Ovary (tissue), 9 donors: ENCODE results near the gene HSPA12B. TPM values are rescaled to one million over a fixed set of nuclear protein-coding genes. Genes with fewer than 3 reads are reported as not detected.

Source experiments
- DNase-seq, 5 donors: peaks; one replicate each; pipeline ENCODE4 v3.0.0-alpha.2; 2019 to 2020
- H3K27ac ChIP-seq, 2 donors: fragments of 200-600 bp; one replicate each; pipeline versions ENCODE4 v1.5.1 to v1.8.0; 2019 to 2022
- H3K27me3 ChIP-seq: fragments of 200-600 bp; one replicate; pipeline ENCODE4 v1.8.0; 2022
- H3K36me3 ChIP-seq: fragments of 200-600 bp; sonication (generic); one replicate; pipeline ENCODE4 v1.5.1; 2019
- H3K4me1 ChIP-seq: one replicate; pipeline ENCODE4 v1.8.1; 2013; ENCODE audit warnings: mild to moderate bottlenecking, moderate library complexity; ENCODE audit not compliant: insufficient read depth
- H3K4me3 ChIP-seq: fragments of 200-600 bp; sonication (generic); one replicate; pipeline ENCODE4 v1.5.1; 2017
- H3K9me3 ChIP-seq, 2 donors: fragments of 200-600 bp in 1 of 2; sonication (generic) in 1 of 2; one replicate each; pipeline versions ENCODE4 v1.5.1 to v1.8.1; 2013 to 2019; ENCODE audit warnings: mild to moderate bottlenecking in 1 of 2, moderate library complexity in 1 of 2
- CTCF ChIP-seq, 3 donors: fragments of 450-650 bp in 2 of 3; fragments of 200-600 bp in 1 of 3; IDR thresholded peaks; one replicate each; pipeline versions ENCODE4 v1.5.1 to v1.8.0; 2016 to 2022; ENCODE audit warnings: antibody characterized with exemption in 3 of 3, mild to moderate bottlenecking in 1 of 3
- EP300 ChIP-seq: sonication (generic); formaldehyde crosslinking; IDR thresholded peaks from one replicate; pipeline ENCODE4 v1.6.1; 2017; ENCODE audit warnings: antibody characterized with exemption
- POLR2A ChIP-seq: fragments of 450-650 bp; IDR thresholded peaks from one replicate; pipeline ENCODE4 v1.6.1; 2017; ENCODE audit warnings: antibody characterized with exemption, mild to moderate bottlenecking, moderate library complexity
- WGBS, 3 donors: extraction: QIAGEN DNeasy Blood & Tissue Kit in 1 of 3; methylation state at CpG; one replicate each; pipeline versions ENCODE4 v1.1.5 to v1.1.7; 2013 to 2017; 5-methylcytosine and 5-hydroxymethylcytosine counted together
- intact Hi-C, 4 donors: fragments of 100-400 bp; cut with DNase I; formaldehyde crosslinking; loops; one replicate each; pipeline versions ENCODE4 v1.11.0 to v1.15.1; 2022 to 2023
- polyA plus RNA-seq, 2 donors: library from polyadenylated mRNA; stranded (reverse); fragments of 200-250 nt in 1 of 2; fragments of 350-450 nt in 1 of 2; fragmentation: Illumina TruSeq in 1 of 2; extraction: RNeasy Lipid Tissue Mini Kit (QIAGEN cat#74804) in 1 of 2; gene quantifications; one replicate each; pipeline ENCODE4 v1.2.3, GENCODE V29; 2013 to 2014
- total RNA-seq, 7 donors: library from RNA; depleted of rRNA in 2 of 7; stranded (reverse); fragments of >200 nt in 2 of 7; fragmentation: NEBNext Ultra II Directional in 3 of 7; extraction: Animal tissue kit (Norgen Biotek cat#: 25700) in 3 of 7; gene quantifications; one replicate each; pipeline versions ENCODE4 v1.1.0 to v1.2.4, GENCODE V29; 2016 to 2023
- donor health status: DM: no; HTN: no; CAD: no; lungs with moderate emphysema.
- donor health status: DM: no; HTN: no; CAD: no.
- donor health status: Bipolar disorder and iron deficiency.
- donor health status: DM: yes; HTN: yes; CAD: no.
- donor health status: DM: no; HTN: no; CAD: no.
- donor health status: DM: yes; HTN: yes; CAD: no.

Gene HSPA12B
- total and polyA plus RNA-seq, 9 donors: 4.6 to 22.8 (median 7.4) TPM

GRCh38 chr20:3784216-3784853 is 51.9 kb downstream of the HSPA12B start:
- WGBS, 3 donors: 59 to 67% (median 67%) methylated on average over 13 to 17 of the region's 17 CpGs
- intact Hi-C loops: loop anchor here in 1 of 4 donors (2.0 kb wide), 1 partner anchor 34 kb away; no protein-coding TSS in a partner anchor
- no peak for DNase-seq
- Histone ChIP-seq H3K36me3 (no peaks in the 10 kb centered on the region), H3K4me3 (peak overlapping the region; percentile 6), H3K27ac (no peak overlapping the region), H3K9me3 (no peaks in the 10 kb centered on the region), H3K27me3 (no peaks in the 10 kb centered on the region), H3K4me1 (peaks cover 16% of the 10 kb centered on the region)
- no peak for TF ChIP-seq POLR2A
- TF ChIP-seq CTCF (IDR thresholded peaks at IDR 0.05): no peak
- TF ChIP-seq EP300: no peak

- intact Hi-C loops: loop anchor here in 2 of 4 donors (2.0 to 5.0 kb wide), 2 partner anchors 34 to 72 kb away; no protein-coding TSS in a partner anchor
- H3K27me3 ChIP-seq: no peaks in the 10 kb centered on the region
- DNase-seq: no peak
- H3K9me3 ChIP-seq: no peaks in the 10 kb centered on the region
- peaks cover 16% of the 10 kb centered on the region for H3K4me1 ChIP-seq
- H3K27ac ChIP-seq: no peak overlapping the region
- 53 to 72% (median 70%) methylated on average over 6 of the region's 6 CpGs for WGBS, 3 donors
- TF ChIP-seq POLR2A (no peak), EP300 (no peak), CTCF (IDR thresholded peaks at IDR 0.05) (no peak)
- peak overlapping the region; percentile 6 for H3K4me3 ChIP-seq
- no peaks in the 10 kb centered on the region for H3K36me3 ChIP-seq
Observed at GRCh38 chr20:3784863-3785239, 52.4 kb downstream of the HSPA12B start.

GRCh38 chr20:3785240-3786125 is 53.0 kb downstream of the HSPA12B start:
- TF ChIP-seq POLR2A: no peak
- TF ChIP-seq CTCF (IDR thresholded peaks at IDR 0.05): no peak
- no peak for TF ChIP-seq EP300
- Histone ChIP-seq H3K4me3 (peak overlapping the region; percentile 69), H3K27ac (peak overlapping the region; percentile 69 to 71), H3K4me1 (peaks cover 16% of the 10 kb centered on the region), H3K9me3 (no peaks in the 10 kb centered on the region), H3K27me3 (no peaks in the 10 kb centered on the region), H3K36me3 (no peaks in the 10 kb centered on the region)
- peak in 1 of 5 donors; percentile 49 for DNase-seq
- WGBS, 3 donors: 5 to 25% (median 9%) methylated on average over 42 to 79 of the region's 79 CpGs
- intact Hi-C loops: loop anchor here (2.0 to 5.0 kb wide), 3 partner anchors 33 to 72 kb away; partner anchors contain the start of gene AP5S1 (in 2 of the 4)

- Histone ChIP-seq H3K9me3 (no peaks in the 10 kb centered on the region), H3K27me3 (no peaks in the 10 kb centered on the region), H3K36me3 (no peaks in the 10 kb centered on the region), H3K4me3 (peak overlapping the region; percentile 69), H3K27ac (peak overlapping the region; percentile 69 to 71), H3K4me1 (peaks cover 14% of the 10 kb centered on the region)
- intact Hi-C loops: loop anchor here in 3 of 4 donors (2.0 to 5.0 kb wide), 3 partner anchors 33 to 71 kb away; partner anchors contain the start of gene AP5S1 (in 2 of the 3)
- TF ChIP-seq CTCF (IDR thresholded peaks at IDR 0.05) (no peak), POLR2A (no peak), EP300 (no peak)
- 0% methylated on average over 6 to 35 of the region's 35 CpGs for WGBS, 3 donors
- DNase-seq: peak; percentile 48 to 77 (median 68)
Observed at GRCh38 chr20:3786126-3786484, 53.6 kb downstream of the HSPA12B start.
